CD4-positive, alpha-beta T cell treated with Interleukin-10 for 1 hour (primary cell): ENCODE measurements around the gene COASY.
A peak's percentile ranks its signal among the peaks of the same experiment; 100 is the strongest.
"Not testable (repeated sequence)": the region's sequence is repeated elsewhere in the genome, so short reads cannot be mapped to it uniquely, and the experiment has no call there.

Experiments used
- DNase-seq: peaks from one replicate; pipeline ENCODE4 v3.0.0-alpha.2; 2020

The COASY gene

GRCh38 chr17:42535155-42536047 is 26.5 kb upstream of the COASY start:
- DNase-seq, result no peak

GRCh38 chr17:42536048-42536371 is 25.9 kb upstream of the COASY start, which contains the start of gene NAGLU:
NAGLU (plus strand) TSS chr17:42536241; CDS start chr17:42536273, 32 bp downstream.
- DNase-seq, result peak; percentile 79

- DNase-seq, result peak; percentile 71
Observed at GRCh38 chr17:42536372-42537155, 25.4 kb upstream of the COASY start.

- no peak for DNase-seq
Observed at GRCh38 chr17:42537156-42537805, 24.7 kb upstream of the COASY start.

GRCh38 chr17:42537826-42538451 is 24.0 kb upstream of the COASY start:
- DNase-seq, result no peak

GRCh38 chr17:42538482-42538881 is 23.5 kb upstream of the COASY start:
- no peak for DNase-seq

GRCh38 chr17:42540558-42540957 is 21.4 kb upstream of the COASY start:
- not testable (repeated sequence) for DNase-seq

GRCh38 chr17:42541041-42541833 is 20.7 kb upstream of the COASY start:
- DNase-seq, result peak; percentile 22

- no peak for DNase-seq
Observed at GRCh38 chr17:42543190-42544079, 18.5 kb upstream of the COASY start.

GRCh38 chr17:42544874-42545283 is 17.1 kb upstream of the COASY start:
- no peak for DNase-seq

GRCh38 chr17:42545755-42546505 is 16.0 kb upstream of the COASY start:
- DNase-seq, result not testable (repeated sequence)

- DNase-seq, result no peak
Observed at GRCh38 chr17:42547001-42547461, 14.9 kb upstream of the COASY start.

GRCh38 chr17:42547698-42548069 is 14.3 kb upstream of the COASY start:
- no peak for DNase-seq

GRCh38 chr17:42548070-42548837 is 13.7 kb upstream of the COASY start:
- peak; percentile 82 for DNase-seq

- DNase-seq, result no peak
Observed at GRCh38 chr17:42548993-42549755, 12.8 kb upstream of the COASY start.

- not testable (repeated sequence) for DNase-seq
Observed at GRCh38 chr17:42552736-42553135, 9.2 kb upstream of the COASY start, which contains the start of gene HSD17B1. HSD17B1 (plus strand) TSS chr17:42552923; CDS start chr17:42552934, 11 bp downstream.

GRCh38 chr17:42553161-42553818 is 8.7 kb upstream of the COASY start:
- no peak for DNase-seq

GRCh38 chr17:42553866-42554249 is 8.1 kb upstream of the COASY start:
- no peak for DNase-seq
